NT2/D1 (cell line): ENCODE results near the gene CAV1.

ENCODE experiments used
- SUZ12 ChIP-seq: IDR thresholded peaks from 2 replicates; pipeline ENCODE4 v1.6.1; 2011; ENCODE audit not compliant: insufficient read length, insufficient read depth; ENCODE audit errors: extremely low read depth
- ZNF274 ChIP-seq: IDR thresholded peaks from 2 replicates; pipeline ENCODE4 v1.6.1; 2011; ENCODE audit warnings: mild to moderate bottlenecking, low read depth, low read length

- TF ChIP-seq ZNF274 (no peak), SUZ12 (no peak)
These were observed 61.1 kb downstream of the CAV1 start for GRCh38 chr7:116585967-116586366.
